MM.1S (cell line): Measurements from ENCODE around the gene SUSD3.

Experiments
- DNase-seq: peaks from one replicate; pipeline ENCODE4 v3.0.0-alpha.2; 2015
- H2AFZ ChIP-seq: fragments of 300-600 bp; sonication (generic); 2 replicates; pipeline ENCODE4 v1.6.0; 2016; ENCODE audit warnings: antibody characterized with exemption, low read length
- H3F3A ChIP-seq: fragments of 300-600 bp; sonication (generic); 2 replicates; pipeline ENCODE4 v1.6.1; 2016; ENCODE audit warnings: mild to moderate bottlenecking, antibody characterized with exemption, low read length, moderate library complexity, mixed read lengths; ENCODE audit not compliant: insufficient read depth
- H3K27ac ChIP-seq: fragments of 300-600 bp; sonication (generic); 2 replicates; pipeline ENCODE4 v1.5.1; 2016; ENCODE audit warnings: mild to moderate bottlenecking, low read length
- H3K27me3 ChIP-seq: fragments of 300-600 bp; sonication (generic); replicated peaks from 2 replicates; pipeline ENCODE4 v1.6.0; 2016; ENCODE audit warnings: low read length; ENCODE audit not compliant: insufficient read depth
- H3K36me3 ChIP-seq: fragments of 300-600 bp; sonication (generic); replicated peaks from 2 replicates; pipeline ENCODE4 v1.6.1; 2016; ENCODE audit warnings: mild to moderate bottlenecking, low read length, mixed read lengths; ENCODE audit not compliant: insufficient read depth
- H3K4me1 ChIP-seq: fragments of 300-600 bp; sonication (generic); 2 replicates; pipeline ENCODE4 v1.6.1; 2016; ENCODE audit warnings: low read length, mixed read lengths
- H3K4me2 ChIP-seq: fragments of 300-600 bp; sonication (generic); 2 replicates; pipeline ENCODE4 v1.6.0; 2016; ENCODE audit warnings: low read depth, low read length
- H3K4me3 ChIP-seq: fragments of 300-600 bp; sonication (generic); 2 replicates; pipeline ENCODE4 v1.5.1; 2016; ENCODE audit warnings: low read length, mixed read lengths
- H3K79me2 ChIP-seq: fragments of 300-600 bp; sonication (generic); 2 replicates; pipeline ENCODE4 v1.6.1; 2016; ENCODE audit warnings: mixed run types, low read length, mixed read lengths
- H3K9ac ChIP-seq: fragments of 300-600 bp; sonication (generic); 2 replicates; pipeline ENCODE4 v1.6.1; 2016; ENCODE audit warnings: low read length, mixed read lengths
- H3K9me2 ChIP-seq: fragments of 300-600 bp; sonication (generic); replicated peaks from 2 replicates; pipeline ENCODE4 v1.6.1; 2016; ENCODE audit warnings: mild to moderate bottlenecking, low read length, mixed read lengths; ENCODE audit not compliant: insufficient read depth
- H3K9me3 ChIP-seq: fragments of 300-600 bp; sonication (generic); replicated peaks from 2 replicates; pipeline ENCODE4 v1.6.1; 2016; ENCODE audit warnings: mild to moderate bottlenecking, low read length, mixed read lengths; ENCODE audit not compliant: insufficient read depth
- H4K20me1 ChIP-seq: fragments of 300-600 bp; sonication (generic); 2 replicates; pipeline ENCODE4 v1.6.1; 2016; ENCODE audit warnings: mild to moderate bottlenecking, low read length, moderate library complexity, mixed read lengths; ENCODE audit not compliant: insufficient read depth
- CTCF ChIP-seq: fragments of 300-600 bp; sonication (generic); IDR thresholded peaks from 2 replicates; pipeline ENCODE4 v1.5.1; 2016; ENCODE audit warnings: antibody characterized with exemption, low read length, mixed read lengths
- EZH2 ChIP-seq: fragments of 300-600 bp; sonication (generic); optimal IDR thresholded peaks from 2 replicates; pipeline ENCODE3; 2017; ENCODE audit warnings: low read depth, mild to moderate bottlenecking, antibody characterized with exemption, low read length, mixed read lengths
- EZH2phosphoT487 ChIP-seq: fragments of 300-600 bp; sonication (generic); IDR thresholded peaks from 2 replicates; pipeline ENCODE4 v1.6.1; 2018; ENCODE audit warnings: antibody characterized with exemption, low read length

Gene SUSD3

GRCh38 chr9:93039456-93039855 lies 19.0 kb upstream of the SUSD3 start:
- H3K9me3 ChIP-seq: no peaks in the 10 kb centered on the region
- H3F3A ChIP-seq: no peaks in the 10 kb centered on the region
- no peaks in the 10 kb centered on the region for H3K36me3 ChIP-seq
- H3K4me1 ChIP-seq: no peaks in the 10 kb centered on the region
- H3K9me2 ChIP-seq: no peaks in the 10 kb centered on the region
- H3K27ac ChIP-seq: no peak overlapping the region
- H4K20me1 ChIP-seq: no peaks in the 10 kb centered on the region
- TF ChIP-seq EZH2phosphoT487 (no peak), CTCF (no peak), EZH2 (no peak)
- DNase-seq: no peak
- no peak overlapping the region for H3K4me3 ChIP-seq
- no peaks in the 10 kb centered on the region for H3K79me2 ChIP-seq
- no peak overlapping the region for H3K4me2 ChIP-seq
- H2AFZ ChIP-seq: no peak overlapping the region
- H3K9ac ChIP-seq: no peak overlapping the region
- no peaks in the 10 kb centered on the region for H3K27me3 ChIP-seq

GRCh38 chr9:93039976-93040375 lies 18.5 kb upstream of the SUSD3 start:
- H4K20me1 ChIP-seq: no peaks in the 10 kb centered on the region
- no peaks in the 10 kb centered on the region for H3K9me2 ChIP-seq
- H3K36me3 ChIP-seq: no peaks in the 10 kb centered on the region
- no peak for DNase-seq
- H3K79me2 ChIP-seq: no peaks in the 10 kb centered on the region
- H3K4me2 ChIP-seq: no peak overlapping the region
- H3K27ac ChIP-seq: no peak overlapping the region
- H3F3A ChIP-seq: no peaks in the 10 kb centered on the region
- H3K4me3 ChIP-seq: no peak overlapping the region
- TF ChIP-seq EZH2phosphoT487 (no peak), CTCF (no peak), EZH2 (no peak)
- H3K4me1 ChIP-seq: no peaks in the 10 kb centered on the region
- no peaks in the 10 kb centered on the region for H3K9me3 ChIP-seq
- no peak overlapping the region for H3K9ac ChIP-seq
- no peaks in the 10 kb centered on the region for H3K27me3 ChIP-seq
- H2AFZ ChIP-seq: no peak overlapping the region

GRCh38 chr9:93040409-93040808 lies 18.1 kb upstream of the SUSD3 start:
- no peaks in the 10 kb centered on the region for H3K4me1 ChIP-seq

More at GRCh38 chr9:93040409-93040808, 18.1 kb upstream of the SUSD3 start:
- H3K27me3 ChIP-seq: no peaks in the 10 kb centered on the region
- no peak for DNase-seq
- H3K4me3 ChIP-seq: no peak overlapping the region
- H3K9me2 ChIP-seq: no peaks in the 10 kb centered on the region
- no peaks in the 10 kb centered on the region for H3K79me2 ChIP-seq
- no peaks in the 10 kb centered on the region for H4K20me1 ChIP-seq
- H2AFZ ChIP-seq: no peak overlapping the region
- no peaks in the 10 kb centered on the region for H3F3A ChIP-seq
- no peaks in the 10 kb centered on the region for H3K36me3 ChIP-seq
- no peak overlapping the region for H3K27ac ChIP-seq
- no peak overlapping the region for H3K9ac ChIP-seq
- no peak overlapping the region for H3K4me2 ChIP-seq
- TF ChIP-seq EZH2: no peak
- no peak for TF ChIP-seq CTCF
- TF ChIP-seq EZH2phosphoT487: no peak
- H3K9me3 ChIP-seq: no peaks in the 10 kb centered on the region
